ENCODE measurements around the gene UPF3A.

The UPF3A gene

DNA sequence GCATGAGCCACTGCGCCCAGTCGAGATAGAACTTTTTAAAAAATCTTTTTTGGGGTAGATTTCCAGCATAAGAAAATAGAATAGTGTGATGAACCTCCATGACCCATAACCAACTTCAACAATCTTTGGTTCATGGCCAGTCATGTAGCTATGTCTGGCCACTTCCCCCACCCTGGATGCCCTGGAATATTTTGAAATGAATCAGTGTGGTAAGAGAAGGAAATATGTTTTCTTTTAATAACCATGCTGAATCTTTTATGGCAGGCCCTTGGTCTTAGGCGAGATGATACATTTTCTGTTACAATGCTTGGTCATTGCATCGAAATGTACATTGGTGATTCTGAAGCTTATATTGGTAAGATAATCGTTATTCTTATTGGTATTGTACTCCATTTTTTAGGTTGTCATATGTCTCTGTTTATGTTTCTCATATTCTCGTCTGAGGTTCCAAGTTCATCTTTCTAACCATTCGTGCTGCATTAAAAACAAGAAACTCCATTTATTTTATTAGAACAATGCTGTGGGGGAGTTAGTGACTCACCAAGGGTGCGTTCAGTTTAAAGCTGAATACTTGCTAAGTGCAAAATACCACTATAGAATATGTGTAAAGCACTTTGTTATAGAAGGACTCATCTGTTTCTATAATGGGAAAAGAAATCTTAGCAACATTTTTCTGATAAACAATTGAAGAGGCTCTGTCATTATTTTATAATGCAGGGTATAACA is 16.4 kb upstream of the UPF3A start:
- no peaks in the 10 kb centered on the region for H3K27me3 ChIP-seq (replicated peaks)
- H3K4me3 ChIP-seq (ENCODE audit: low read depth, low read length): no peak overlapping the region
- DNase-seq: peak; percentile 87
- in situ Hi-C loops (cut with HindIII; ENCODE audit: low pct_ligation_motif_present, low sequenced_read_pairs): no loop called here
- TF ChIP-seq, protein P1, sequence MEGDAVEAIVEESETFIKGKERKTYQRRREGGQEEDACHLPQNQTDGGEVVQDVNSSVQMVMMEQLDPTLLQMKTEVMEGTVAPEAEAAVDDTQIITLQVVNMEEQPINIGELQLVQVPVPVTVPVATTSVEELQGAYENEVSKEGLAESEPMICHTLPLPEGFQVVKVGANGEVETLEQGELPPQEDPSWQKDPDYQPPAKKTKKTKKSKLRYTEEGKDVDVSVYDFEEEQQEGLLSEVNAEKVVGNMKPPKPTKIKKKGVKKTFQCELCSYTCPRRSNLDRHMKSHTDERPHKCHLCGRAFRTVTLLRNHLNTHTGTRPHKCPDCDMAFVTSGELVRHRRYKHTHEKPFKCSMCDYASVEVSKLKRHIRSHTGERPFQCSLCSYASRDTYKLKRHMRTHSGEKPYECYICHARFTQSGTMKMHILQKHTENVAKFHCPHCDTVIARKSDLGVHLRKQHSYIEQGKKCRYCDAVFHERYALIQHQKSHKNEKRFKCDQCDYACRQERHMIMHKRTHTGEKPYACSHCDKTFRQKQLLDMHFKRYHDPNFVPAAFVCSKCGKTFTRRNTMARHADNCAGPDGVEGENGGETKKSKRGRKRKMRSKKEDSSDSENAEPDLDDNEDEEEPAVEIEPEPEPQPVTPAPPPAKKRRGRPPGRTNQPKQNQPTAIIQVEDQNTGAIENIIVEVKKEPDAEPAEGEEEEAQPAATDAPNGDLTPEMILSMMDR (IDR thresholded peaks at IDR 0.05; ENCODE audit: low read depth, low read length, missing control alignments): no peak
- H3K36me3 ChIP-seq (replicated peaks): peaks cover 64% of the 10 kb centered on the region
- H3K27ac ChIP-seq: peak overlapping the region; percentile 84

DNA sequence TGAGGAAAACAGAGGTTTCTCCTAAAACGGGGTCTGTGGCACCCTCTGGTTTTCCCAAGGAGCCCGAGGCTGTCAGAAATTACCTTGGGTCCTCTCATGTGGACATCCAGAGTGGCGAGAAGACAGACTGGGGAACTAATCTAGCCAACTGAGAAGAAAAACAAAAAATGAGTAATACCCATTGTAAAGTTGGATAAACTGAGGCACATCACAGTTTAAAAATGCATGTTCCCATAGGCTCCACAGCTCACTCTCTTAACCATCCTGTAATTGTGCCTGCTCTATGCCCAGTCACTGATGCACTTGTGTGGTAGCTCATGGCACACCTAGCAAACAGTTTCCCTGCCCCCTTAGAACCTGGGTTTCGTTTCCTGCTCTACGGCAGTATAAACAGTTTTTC is 15.2 kb upstream of the UPF3A start:
- Histone ChIP-seq H3K4me3 (ENCODE audit: low read depth, low read length) (no peak overlapping the region), H3K27ac (peak overlapping the region; percentile 84), H3K36me3 (replicated peaks) (peaks cover 58% of the 10 kb centered on the region), H3K27me3 (replicated peaks) (no peaks in the 10 kb centered on the region)
- DNase-seq: no peak
- in situ Hi-C loops (cut with HindIII; ENCODE audit: low pct_ligation_motif_present, low sequenced_read_pairs): no loop called here
- TF ChIP-seq, protein P1 (IDR thresholded peaks at IDR 0.05; ENCODE audit: low read depth, low read length, missing control alignments): no peak

DNA sequence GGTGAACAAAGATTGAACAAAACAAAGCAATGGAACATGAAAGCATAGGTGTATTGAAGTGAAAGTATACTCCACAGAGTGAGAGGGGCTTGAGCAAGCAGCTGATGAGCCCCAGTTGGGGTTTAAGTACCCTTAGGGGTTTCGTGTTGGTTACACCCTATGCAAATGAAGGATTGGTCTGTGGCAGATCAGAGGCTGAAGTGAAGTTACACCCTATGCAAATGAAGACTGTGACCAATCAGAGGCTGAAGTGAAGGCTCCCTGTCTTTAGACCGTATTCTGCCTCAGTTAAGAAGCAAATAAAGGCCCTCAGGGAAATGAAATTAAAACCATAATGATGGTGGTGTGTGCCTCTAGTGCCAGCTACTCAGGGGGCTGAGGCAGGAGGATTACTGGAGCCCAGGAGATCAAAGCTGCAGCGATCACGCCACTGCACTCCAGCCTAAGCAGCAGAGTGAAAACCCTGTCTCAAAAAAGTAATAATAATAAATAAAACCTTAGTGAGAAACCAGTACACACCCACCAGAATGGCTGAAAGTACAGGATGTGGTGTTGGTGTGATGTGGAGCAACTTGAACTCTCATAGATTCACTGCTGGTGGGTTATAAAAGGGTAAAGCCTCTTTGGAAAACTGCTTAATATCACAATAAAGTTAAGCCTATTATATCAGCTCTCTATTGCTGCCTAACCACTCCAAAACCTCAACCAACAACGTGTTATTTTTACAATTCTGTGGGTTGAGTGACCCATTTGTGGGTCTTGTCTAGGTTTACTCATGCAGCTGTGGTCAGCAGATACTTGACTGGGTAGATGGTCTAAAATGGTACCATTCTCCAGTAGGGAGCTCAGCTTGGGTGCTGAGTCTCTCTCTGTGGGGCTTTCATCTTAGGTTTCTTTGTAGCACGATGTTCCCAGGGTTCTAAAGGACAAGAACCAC is 12.8 kb upstream of the UPF3A start:
- H3K27ac ChIP-seq: no peak overlapping the region
- in situ Hi-C loops (cut with HindIII; ENCODE audit: low pct_ligation_motif_present, low sequenced_read_pairs): no loop called here
- TF ChIP-seq, protein P1 (IDR thresholded peaks at IDR 0.05; ENCODE audit: low read depth, low read length, missing control alignments): no peak
- H3K36me3 ChIP-seq (replicated peaks): peaks cover 64% of the 10 kb centered on the region
- no peaks in the 10 kb centered on the region for H3K27me3 ChIP-seq (replicated peaks)
- H3K4me3 ChIP-seq (ENCODE audit: low read depth, low read length): no peak overlapping the region
- DNase-seq: no peak

DNA sequence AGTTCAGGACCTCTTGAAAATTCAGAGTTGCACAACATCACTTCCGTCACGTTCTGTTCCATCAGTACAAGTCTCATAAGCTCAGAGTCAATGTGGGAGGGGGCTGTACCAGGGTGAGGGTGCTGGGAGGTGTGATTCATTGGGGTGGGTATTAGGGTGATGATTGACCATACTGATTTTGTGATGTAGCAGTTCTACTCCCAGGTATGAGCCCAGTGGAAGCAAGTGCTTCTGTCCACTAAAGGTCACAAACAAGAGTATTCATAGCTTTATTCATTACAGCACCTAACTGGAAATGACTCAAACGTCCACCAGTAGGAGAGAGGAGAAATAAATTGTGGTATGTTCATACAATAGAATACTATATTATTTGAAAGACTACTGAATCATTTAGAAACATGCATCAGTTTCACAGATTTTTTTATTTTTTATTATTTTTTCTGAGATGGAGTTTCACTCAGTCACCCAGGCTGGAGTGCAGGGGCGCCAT is 12.1 kb upstream of the UPF3A start:
- TF ChIP-seq, protein P1 (IDR thresholded peaks at IDR 0.05; ENCODE audit: low read depth, low read length, missing control alignments): no peak
- Histone ChIP-seq H3K4me3 (ENCODE audit: low read depth, low read length) (no peak overlapping the region), H3K36me3 (replicated peaks) (peaks cover 64% of the 10 kb centered on the region), H3K27me3 (replicated peaks) (no peaks in the 10 kb centered on the region), H3K27ac (no peak overlapping the region)
- DNase-seq: no peak
- in situ Hi-C loops (cut with HindIII; ENCODE audit: low pct_ligation_motif_present, low sequenced_read_pairs): no loop called here

DNA sequence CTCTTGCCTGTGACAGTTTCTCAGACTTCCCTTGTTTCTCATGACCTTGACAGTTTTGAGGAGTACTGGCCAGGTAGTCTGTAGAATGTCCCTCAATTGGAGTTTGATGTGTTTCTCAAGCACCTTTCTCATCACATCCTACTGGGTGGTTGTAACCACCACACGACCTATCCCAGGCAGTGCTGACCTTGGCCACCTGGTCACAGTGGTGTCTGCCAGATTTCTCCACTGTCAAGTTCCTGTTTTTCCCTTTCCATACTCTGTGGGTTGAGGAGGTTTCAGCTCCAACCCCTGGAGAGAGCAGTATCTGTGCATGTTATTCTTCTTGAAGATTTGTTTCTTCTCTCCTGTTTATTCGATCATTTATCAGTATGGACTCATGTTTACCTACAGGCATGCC is 8.4 kb upstream of the UPF3A start:
- Histone ChIP-seq H3K27me3 (replicated peaks) (no peaks in the 10 kb centered on the region), H3K4me3 (ENCODE audit: low read depth, low read length) (no peak overlapping the region), H3K27ac (no peak overlapping the region), H3K36me3 (replicated peaks) (peaks cover 66% of the 10 kb centered on the region)
- no peak for DNase-seq
- TF ChIP-seq, protein P1 (IDR thresholded peaks at IDR 0.05; ENCODE audit: low read depth, low read length, missing control alignments): no peak
- in situ Hi-C loops (cut with HindIII; ENCODE audit: low pct_ligation_motif_present, low sequenced_read_pairs): no loop called here
